Activated T-cell treated with anti-CD3 and anti-CD28 coated beads, Interleukin-2, amount 50 U/mL, for 4 hours (primary cell): ENCODE data around the gene MVB12B. TPM values are rescaled to one million over a fixed set of nuclear protein-coding genes. Genes with fewer than 3 reads are reported as not detected.

Experiments used
- ATAC-seq, 2 donors: fragments of 200-7000 bp; cut with Tn5 transposase; one replicate each; pipeline ENCODE4 v1.10.0; 2021
- DNase-seq: peaks from one replicate; pipeline ENCODE4 v3.0.0-alpha.2; 2020
- H3K27me3 Mint-ChIP-seq: one replicate; pipeline ENCODE4 v1.8.0; 2021; ENCODE audit warnings: low read depth, mixed read lengths
- H3K36me3 Mint-ChIP-seq: one replicate; pipeline ENCODE4 v1.8.0; 2022; ENCODE audit warnings: mixed read lengths; ENCODE audit not compliant: insufficient read depth
- H3K4me1 Mint-ChIP-seq: one replicate; pipeline ENCODE4 v1.8.0; 2021; ENCODE audit warnings: low read depth, mixed read lengths
- H3K4me3 Mint-ChIP-seq: one replicate; pipeline ENCODE4 v1.8.0; 2021; ENCODE audit warnings: mild to moderate bottlenecking, moderate library complexity, mixed read lengths
- H3K9me3 Mint-ChIP-seq: one replicate; pipeline ENCODE4 v1.8.0; 2021; ENCODE audit warnings: mixed read lengths
- total RNA-seq, 3 donors: library from RNA; stranded (reverse); gene quantifications; one replicate each; pipeline ENCODE4 v1.2.1, GENCODE V29; 2021

Gene MVB12B
- total RNA-seq, 3 donors from 2014 or later, result 3.7 to 4.5 (median 4.1) TPM

GRCh38 chr9:126488881-126489404 is 162.3 kb downstream of the MVB12B start:
- H3K36me3 Mint-ChIP-seq, result no peaks in the 10 kb centered on the region
- H3K4me1 Mint-ChIP-seq, result peaks cover 14% of the 10 kb centered on the region
- DNase-seq, result no peak
- no peaks in the 10 kb centered on the region for H3K9me3 Mint-ChIP-seq
- H3K4me3 Mint-ChIP-seq, result no peak overlapping the region
- no peaks in the 10 kb centered on the region for H3K27me3 Mint-ChIP-seq
- no peak for ATAC-seq

GRCh38 chr9:126489581-126490213 is 163.1 kb downstream of the MVB12B start:
- Mint-ChIP-seq H3K27me3 (no peaks in the 10 kb centered on the region), H3K9me3 (no peaks in the 10 kb centered on the region), H3K4me1 (peaks cover 11% of the 10 kb centered on the region), H3K36me3 (no peaks in the 10 kb centered on the region), H3K4me3 (no peak overlapping the region)
- DNase-seq, result no peak
- no peak for ATAC-seq

DNA sequence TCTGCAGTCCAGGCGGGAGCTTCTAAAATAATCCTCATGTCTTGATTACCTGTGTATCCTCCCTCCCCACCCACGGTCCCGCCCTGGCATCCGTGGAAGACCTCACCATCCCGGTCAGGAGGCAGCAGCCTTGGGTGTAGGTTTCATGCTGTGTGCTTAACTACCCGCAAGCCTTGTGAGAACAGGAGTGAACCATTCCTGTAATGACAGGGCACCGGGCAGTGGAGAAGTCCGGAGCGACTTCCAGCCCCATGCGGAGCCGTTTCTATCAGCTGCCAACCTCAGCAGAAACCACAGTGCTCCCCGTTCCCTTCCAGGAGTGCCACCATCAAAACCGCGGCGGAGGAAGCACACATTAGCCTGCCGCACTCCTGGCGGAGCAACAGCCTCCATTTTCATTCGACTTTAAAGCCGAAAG is 163.6 kb downstream of the MVB12B start:
- peaks cover 11% of the 10 kb centered on the region for H3K4me1 Mint-ChIP-seq
- DNase-seq (no peak), ATAC-seq (no peak)
- H3K27me3 Mint-ChIP-seq, result no peaks in the 10 kb centered on the region
- H3K4me3 Mint-ChIP-seq, result no peak overlapping the region
- H3K36me3 Mint-ChIP-seq, result no peaks in the 10 kb centered on the region
- no peaks in the 10 kb centered on the region for H3K9me3 Mint-ChIP-seq

DNA sequence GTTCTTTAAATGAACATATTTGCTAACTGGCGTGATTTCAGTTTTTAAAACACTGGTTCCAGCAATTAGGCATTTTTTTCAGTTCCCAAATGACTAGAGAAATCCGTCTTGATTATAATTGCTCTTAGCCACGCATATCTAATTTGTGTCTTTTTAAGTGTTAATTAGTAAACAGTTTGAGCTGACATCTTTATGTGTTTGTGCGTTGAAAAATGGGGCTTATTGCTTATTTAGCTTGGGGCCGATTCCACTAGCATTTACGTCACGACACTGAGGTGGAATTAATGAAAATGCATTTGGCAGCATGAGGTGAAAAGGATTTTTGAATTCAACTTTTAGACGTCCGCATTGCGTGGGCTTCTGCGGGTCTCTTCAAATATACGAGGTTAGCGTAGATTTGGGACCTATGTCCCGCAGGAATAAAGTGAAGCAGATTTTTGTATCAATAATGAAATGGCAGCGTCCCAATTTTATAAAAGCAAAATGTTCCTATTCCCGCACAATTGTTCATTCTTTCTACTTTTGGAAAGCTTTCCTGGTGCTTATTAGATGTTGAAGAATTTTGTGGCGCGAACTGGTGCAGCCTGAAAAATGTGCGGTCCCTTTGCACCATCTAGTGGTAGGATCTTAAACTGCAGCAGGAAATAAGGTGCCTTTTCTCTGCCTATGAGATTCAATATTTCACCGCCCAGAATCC is 164.4 kb downstream of the MVB12B start:
- DNase-seq, result peak; percentile 41
- H3K36me3 Mint-ChIP-seq, result no peaks in the 10 kb centered on the region
- ATAC-seq, result peak; percentile 38 to 45
- no peaks in the 10 kb centered on the region for H3K9me3 Mint-ChIP-seq
- H3K4me3 Mint-ChIP-seq, result no peak overlapping the region
- H3K4me1 Mint-ChIP-seq, result peaks cover 11% of the 10 kb centered on the region
- H3K27me3 Mint-ChIP-seq, result no peaks in the 10 kb centered on the region

DNA sequence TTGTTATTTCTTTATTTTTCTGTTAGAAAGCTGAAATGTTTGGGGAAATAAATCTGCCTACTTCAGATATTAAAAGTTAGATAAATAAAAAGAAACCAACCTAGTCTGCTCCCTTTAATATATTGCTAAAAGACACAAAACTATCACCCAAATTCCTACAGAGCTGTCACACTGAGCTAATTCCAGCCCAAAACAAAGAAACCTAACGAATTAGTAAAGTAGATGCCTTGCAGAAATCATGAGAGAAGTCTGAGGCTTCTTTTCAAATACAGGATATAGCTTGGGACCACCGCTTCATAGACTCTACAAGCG is 164.9 kb downstream of the MVB12B start:
- Mint-ChIP-seq H3K4me3 (no peak overlapping the region), H3K9me3 (no peaks in the 10 kb centered on the region), H3K36me3 (no peaks in the 10 kb centered on the region), H3K27me3 (no peaks in the 10 kb centered on the region), H3K4me1 (peaks cover 11% of the 10 kb centered on the region)
- ATAC-seq (no peak), DNase-seq (no peak)

DNA sequence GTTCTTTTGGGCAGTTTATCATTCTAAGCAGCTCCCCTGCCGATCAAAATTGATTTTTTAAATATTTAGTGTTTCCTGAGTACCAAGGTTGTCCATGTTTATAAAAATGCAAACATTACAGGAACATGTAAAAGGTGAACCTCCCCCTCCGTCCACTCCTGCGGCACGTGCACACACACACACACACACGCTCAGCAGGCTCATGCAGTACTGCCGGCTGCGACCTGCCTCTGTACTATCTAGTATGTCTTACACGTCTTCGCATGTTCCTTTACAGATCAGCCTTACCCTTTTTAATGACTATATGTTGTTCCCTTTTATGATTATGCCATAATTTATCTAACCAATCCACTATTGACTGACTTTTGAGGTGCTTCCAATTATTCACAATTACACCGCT is 165.3 kb downstream of the MVB12B start:
- Mint-ChIP-seq H3K27me3 (no peaks in the 10 kb centered on the region), H3K36me3 (no peaks in the 10 kb centered on the region), H3K4me3 (no peak overlapping the region), H3K9me3 (no peaks in the 10 kb centered on the region), H3K4me1 (peaks cover 11% of the 10 kb centered on the region)
- DNase-seq (no peak), ATAC-seq (no peak)

GRCh38 chr9:126494264-126494663 is 167.6 kb downstream of the MVB12B start:
- peaks cover 11% of the 10 kb centered on the region for H3K4me1 Mint-ChIP-seq
- H3K36me3 Mint-ChIP-seq, result no peaks in the 10 kb centered on the region
- no peak overlapping the region for H3K4me3 Mint-ChIP-seq
- DNase-seq (no peak), ATAC-seq (no peak)
- no peaks in the 10 kb centered on the region for H3K9me3 Mint-ChIP-seq
- H3K27me3 Mint-ChIP-seq, result peaks cover under 1% of the 10 kb centered on the region

DNA sequence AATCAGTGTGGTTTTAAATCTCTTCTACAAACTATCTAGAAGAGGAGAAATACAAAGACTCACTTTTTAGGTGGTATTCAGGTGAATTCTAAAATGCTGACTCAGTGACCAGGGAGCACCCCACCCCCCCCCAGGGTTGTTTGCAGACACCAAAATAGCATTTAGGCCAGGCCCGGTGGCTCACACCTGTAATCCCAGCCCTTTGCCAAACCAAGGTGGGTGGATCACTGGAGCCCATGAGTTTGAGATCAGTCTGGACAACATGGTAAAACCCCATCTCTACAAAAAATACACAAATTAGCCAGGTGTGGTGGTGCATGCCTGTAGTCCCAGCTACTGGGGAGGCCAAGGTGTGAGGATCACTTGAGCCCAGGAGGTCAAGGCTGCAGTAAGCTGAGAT is 168.1 kb downstream of the MVB12B start:
- Mint-ChIP-seq H3K36me3 (no peaks in the 10 kb centered on the region), H3K9me3 (no peaks in the 10 kb centered on the region), H3K4me1 (peaks cover 11% of the 10 kb centered on the region), H3K27me3 (peaks cover 3% of the 10 kb centered on the region), H3K4me3 (no peak overlapping the region)
- DNase-seq (no peak), ATAC-seq (no peak)

DNA sequence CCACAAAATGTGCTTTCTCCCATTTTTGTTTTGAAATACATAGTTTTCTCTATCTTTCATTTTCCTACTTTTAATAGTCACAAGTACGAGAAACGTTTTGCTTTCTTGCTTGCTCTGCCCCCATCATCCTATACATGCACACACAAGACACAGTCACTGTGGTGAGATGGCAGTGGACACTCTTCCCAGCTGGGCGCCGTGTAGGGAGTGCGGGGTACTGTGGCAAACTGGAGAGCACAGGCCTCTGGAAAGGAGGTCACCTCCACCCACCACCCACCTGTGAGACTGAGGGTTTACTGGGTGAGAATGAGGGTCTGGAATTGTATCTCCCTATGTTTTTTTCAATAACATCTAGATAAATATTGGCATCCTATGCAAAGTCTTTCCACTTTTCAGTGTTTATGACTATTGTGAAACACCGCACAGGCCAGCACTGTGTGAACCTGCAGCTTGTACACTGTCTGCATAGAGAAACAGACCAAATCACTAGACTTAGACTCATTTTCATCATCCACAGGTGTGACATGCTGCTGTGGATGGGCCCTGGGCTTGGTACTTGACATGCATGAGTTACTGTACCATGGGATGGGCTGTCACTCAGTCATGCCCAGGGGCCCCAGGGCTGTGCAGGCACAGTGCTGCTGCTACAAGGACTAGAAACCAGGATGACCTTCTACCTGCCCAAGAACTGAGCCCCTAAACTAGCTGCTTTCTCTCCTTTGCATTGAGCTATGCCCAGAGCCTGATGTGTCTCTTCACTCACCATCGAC is 169.0 kb downstream of the MVB12B start:
- DNase-seq, result no peak

DNA sequence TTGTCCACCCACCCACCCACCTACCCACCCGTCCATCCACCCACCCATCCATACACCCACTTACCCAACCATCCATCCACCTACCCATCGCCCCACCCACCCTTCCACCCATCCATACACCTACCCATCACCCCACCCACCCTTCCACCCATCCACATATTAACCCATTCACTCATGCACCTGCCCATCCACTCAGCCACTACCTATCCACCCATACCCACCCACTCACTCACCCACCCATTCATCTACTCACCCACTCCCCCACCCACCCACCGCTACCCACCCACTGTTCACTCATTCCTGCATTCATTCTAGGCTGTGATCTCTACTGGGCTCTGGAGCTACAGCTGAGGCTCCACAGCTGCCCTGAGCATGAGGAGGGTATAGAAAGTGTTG is 169.6 kb downstream of the MVB12B start:
- H3K27me3 Mint-ChIP-seq, result peaks cover 14% of the 10 kb centered on the region
- DNase-seq (no peak), ATAC-seq (no peak)
- H3K4me1 Mint-ChIP-seq, result peaks cover 8% of the 10 kb centered on the region
- no peaks in the 10 kb centered on the region for H3K36me3 Mint-ChIP-seq
- no peaks in the 10 kb centered on the region for H3K9me3 Mint-ChIP-seq
- H3K4me3 Mint-ChIP-seq, result no peak overlapping the region

More for the DNA sequence above, 169.0 kb downstream of the MVB12B start:
- no peaks in the 10 kb centered on the region for H3K36me3 Mint-ChIP-seq
- H3K9me3 Mint-ChIP-seq, result no peaks in the 10 kb centered on the region
- H3K4me3 Mint-ChIP-seq, result no peak overlapping the region
- no peak for ATAC-seq
- peaks cover 11% of the 10 kb centered on the region for H3K27me3 Mint-ChIP-seq
- peaks cover 6% of the 10 kb centered on the region for H3K4me1 Mint-ChIP-seq

DNA sequence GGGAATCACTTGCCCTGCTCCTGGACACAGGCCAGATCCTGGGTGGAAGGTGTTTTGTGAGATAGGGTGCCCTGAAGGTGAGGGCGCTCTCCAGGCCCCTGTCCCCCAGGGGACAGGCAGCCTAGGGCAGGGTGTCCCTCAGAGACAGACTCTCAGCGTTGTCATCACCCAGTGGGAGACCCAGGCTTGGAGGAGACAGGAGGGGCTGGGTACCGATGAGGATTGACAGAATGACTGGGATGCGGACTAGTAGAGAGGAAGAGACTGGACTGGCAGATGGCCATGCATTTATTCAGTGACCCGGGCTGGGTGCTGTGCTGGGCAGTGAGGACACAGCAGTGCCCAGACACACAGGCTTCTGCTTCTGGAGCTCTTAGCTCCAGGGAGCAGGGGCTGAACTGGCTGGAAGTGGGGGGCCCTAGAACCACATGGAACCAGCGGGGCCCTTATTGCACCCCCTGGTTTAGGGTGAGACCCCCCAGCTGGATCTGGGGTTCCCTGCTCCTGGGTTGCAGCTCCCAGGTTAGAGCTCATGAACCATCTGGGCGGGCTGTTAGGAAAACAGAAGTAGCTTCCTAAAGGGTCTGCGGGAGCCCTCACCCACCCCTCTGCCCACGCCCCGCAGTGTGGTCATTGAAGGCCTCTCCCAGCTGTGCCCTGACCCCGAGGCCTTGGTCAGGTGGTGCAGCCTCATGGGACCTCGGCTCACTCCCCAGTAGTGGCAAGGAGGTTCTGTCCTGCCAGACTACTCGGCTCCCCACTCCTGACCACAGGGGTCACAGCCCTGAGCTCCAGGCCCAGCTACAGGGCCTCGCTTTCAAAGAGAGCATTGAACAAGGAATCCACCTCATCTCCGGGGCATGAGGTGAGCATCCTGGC is 170.4 kb downstream of the MVB12B start:
- Mint-ChIP-seq H3K4me1 (peaks cover 7% of the 10 kb centered on the region), H3K4me3 (no peak overlapping the region), H3K36me3 (no peaks in the 10 kb centered on the region), H3K27me3 (peaks cover 14% of the 10 kb centered on the region), H3K9me3 (no peaks in the 10 kb centered on the region)
- ATAC-seq (no peak), DNase-seq (no peak)

GRCh38 chr9:126497660-126498275 is 171.1 kb downstream of the MVB12B start:
- DNase-seq (no peak), ATAC-seq (no peak)
- no peaks in the 10 kb centered on the region for H3K36me3 Mint-ChIP-seq

GRCh38 chr9:126498331-126498730 is 171.7 kb downstream of the MVB12B start:
- Mint-ChIP-seq H3K36me3 (no peaks in the 10 kb centered on the region), H3K4me3 (no peak overlapping the region), H3K27me3 (peaks cover 14% of the 10 kb centered on the region), H3K4me1 (peaks cover 7% of the 10 kb centered on the region), H3K9me3 (no peaks in the 10 kb centered on the region)
- DNase-seq (no peak), ATAC-seq (no peak)

More at GRCh38 chr9:126497660-126498275, 171.1 kb downstream of the MVB12B start:
- Mint-ChIP-seq H3K4me3 (no peak overlapping the region), H3K27me3 (peaks cover 14% of the 10 kb centered on the region), H3K4me1 (peaks cover 7% of the 10 kb centered on the region), H3K9me3 (no peaks in the 10 kb centered on the region)
